Measurements from ENCODE around the gene MAML2. TPM values are rescaled to one million over a fixed set of nuclear protein-coding genes. Genes with fewer than 3 reads are reported as not detected.

Gene MAML2
- total RNA-seq, 1 experiment from 2014 or later: 2.7 TPM

- Histone ChIP-seq H3K4me1 (ENCODE audit: insufficient read depth, low read length) (no peaks in the 10 kb centered on the region), H4K5ac (ENCODE audit: insufficient read length, low read depth, low read length) (no peak overlapping the region), H2BK5ac (ENCODE audit: insufficient read length, low read length) (no peak overlapping the region), H3K18ac (ENCODE audit: insufficient read length, low read depth, low read length) (no peak overlapping the region), H3K27ac (ENCODE audit: insufficient read length, low read depth, low read length) (no peak overlapping the region), H3K79me1 (ENCODE audit: insufficient read depth, low read depth, low read length, poor library complexity, severe bottlenecking) (no peaks in the 10 kb centered on the region), H2BK15ac (ENCODE audit: low read depth, low read length) (no peak overlapping the region), H4K20me1 (ENCODE audit: control insufficient read depth, insufficient read depth, insufficient read length) (no peaks in the 10 kb centered on the region), H2BK12ac (ENCODE audit: insufficient read length, low read depth, low read length) (no peak overlapping the region), H3K56ac (ENCODE audit: insufficient read length, low read depth, low read length) (no peak overlapping the region), H3K9me3 (ENCODE audit: control insufficient read depth, low read depth, low read length) (no peaks in the 10 kb centered on the region), H3K9ac (ENCODE audit: extremely low read depth, insufficient read length, low read length) (no peak overlapping the region), H3K4ac (ENCODE audit: low read depth, low read length) (no peak overlapping the region), H2BK120ac (ENCODE audit: low read depth, low read length, poor library complexity, severe bottlenecking) (no peak overlapping the region), H3K27me3 (ENCODE audit: insufficient read depth, low read length) (no peaks in the 10 kb centered on the region), H2BK20ac (ENCODE audit: low read depth, low read length, poor library complexity, severe bottlenecking) (no peak overlapping the region), H4K91ac (ENCODE audit: insufficient read length, low read depth, low read length) (no peak overlapping the region), H2AK5ac (ENCODE audit: insufficient read length, low read length) (no peak overlapping the region), H3K23ac (ENCODE audit: insufficient read length, low read depth, low read length) (no peak overlapping the region), H3K23me2 (ENCODE audit: insufficient read length, low read depth, low read length, poor library complexity, severe bottlenecking) (no peaks in the 10 kb centered on the region), H4K8ac (replicated peaks; ENCODE audit: insufficient read length, low read depth, low read length) (no peak overlapping the region), H3T11ph (ENCODE audit: low read length) (no peak overlapping the region), H3K4me2 (ENCODE audit: insufficient read depth, insufficient read length, low read length) (no peak overlapping the region), H2AFZ (ENCODE audit: low read length) (no peak overlapping the region), H3K14ac (ENCODE audit: insufficient read depth, low read length) (no peak overlapping the region), H3K79me2 (ENCODE audit: insufficient read depth, low read length) (no peaks in the 10 kb centered on the region)
- Mint-ChIP-seq H3K27me3 (ENCODE audit: low read depth) (peaks cover 3% of the 10 kb centered on the region; the same call in 1 of the 2 replicates), H3K27ac (no peak overlapping the region; a peak in 1 of 7 replicates), H3K36me3 (ENCODE audit: insufficient read depth in 1 of 3, low read depth in 3 of 3) (no peaks in the 10 kb centered on the region), H3K4me3 (no peak overlapping the region), H3K4me1 (no peaks in the 10 kb centered on the region), H3K9me3 (peaks cover 0 to 3% of the 10 kb centered on the region in 2 experiments; a peak in 3 of 5 replicates)
- no peak for DNase-seq
- no CpG with 5 or more reads among the region's 1 CpG for WGBS (ENCODE audit: extremely low coverage, insufficient read length, low lambda C conversion rate)
- no peak for TF ChIP-seq CTCF (conservative IDR thresholded peaks at IDR 0.05)
Observed at GRCh38 chr11:95930948-95931347, 412.0 kb downstream of the MAML2 start.
